ENCODE measurements around the gene EDIL3.

DNA sequence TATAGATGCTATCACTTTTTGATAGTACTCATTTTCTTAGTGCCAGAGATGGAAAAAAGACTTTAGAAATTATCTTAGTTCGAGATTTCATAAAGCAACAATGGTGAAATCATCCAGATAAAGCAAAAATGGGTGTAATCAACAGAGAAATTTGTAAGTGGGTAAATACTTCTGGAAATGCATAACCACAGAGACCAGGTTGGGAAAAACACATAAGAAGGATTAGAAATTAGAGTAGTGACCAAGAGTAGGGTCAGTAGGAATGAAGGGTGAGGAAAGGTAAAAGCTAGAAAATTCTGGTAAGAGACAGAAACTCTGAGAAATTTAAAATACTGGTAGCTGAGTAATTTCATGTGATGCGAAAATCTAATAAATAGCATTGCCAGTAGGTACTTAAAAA lies 11.2 kb downstream of the EDIL3 start:
- TF ChIP-seq, protein P1, sequence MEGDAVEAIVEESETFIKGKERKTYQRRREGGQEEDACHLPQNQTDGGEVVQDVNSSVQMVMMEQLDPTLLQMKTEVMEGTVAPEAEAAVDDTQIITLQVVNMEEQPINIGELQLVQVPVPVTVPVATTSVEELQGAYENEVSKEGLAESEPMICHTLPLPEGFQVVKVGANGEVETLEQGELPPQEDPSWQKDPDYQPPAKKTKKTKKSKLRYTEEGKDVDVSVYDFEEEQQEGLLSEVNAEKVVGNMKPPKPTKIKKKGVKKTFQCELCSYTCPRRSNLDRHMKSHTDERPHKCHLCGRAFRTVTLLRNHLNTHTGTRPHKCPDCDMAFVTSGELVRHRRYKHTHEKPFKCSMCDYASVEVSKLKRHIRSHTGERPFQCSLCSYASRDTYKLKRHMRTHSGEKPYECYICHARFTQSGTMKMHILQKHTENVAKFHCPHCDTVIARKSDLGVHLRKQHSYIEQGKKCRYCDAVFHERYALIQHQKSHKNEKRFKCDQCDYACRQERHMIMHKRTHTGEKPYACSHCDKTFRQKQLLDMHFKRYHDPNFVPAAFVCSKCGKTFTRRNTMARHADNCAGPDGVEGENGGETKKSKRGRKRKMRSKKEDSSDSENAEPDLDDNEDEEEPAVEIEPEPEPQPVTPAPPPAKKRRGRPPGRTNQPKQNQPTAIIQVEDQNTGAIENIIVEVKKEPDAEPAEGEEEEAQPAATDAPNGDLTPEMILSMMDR (IDR thresholded peaks at IDR 0.05; ENCODE audit: poor library complexity) = no peak
- TF ChIP-seq EZH2 (IDR thresholded peaks at IDR 0.05; ENCODE audit: borderline replicate concordance) = no peak

Data from hepatocyte (in vitro differentiated cells).